Measurements from ENCODE around the gene TWSG1. TPM values are rescaled to one million over a fixed set of nuclear protein-coding genes. Genes with fewer than 3 reads are reported as not detected.

TWSG1 gene
- total RNA-seq, 2 donors from 2014 or later = 30.7 to 31.4 TPM

DNA sequence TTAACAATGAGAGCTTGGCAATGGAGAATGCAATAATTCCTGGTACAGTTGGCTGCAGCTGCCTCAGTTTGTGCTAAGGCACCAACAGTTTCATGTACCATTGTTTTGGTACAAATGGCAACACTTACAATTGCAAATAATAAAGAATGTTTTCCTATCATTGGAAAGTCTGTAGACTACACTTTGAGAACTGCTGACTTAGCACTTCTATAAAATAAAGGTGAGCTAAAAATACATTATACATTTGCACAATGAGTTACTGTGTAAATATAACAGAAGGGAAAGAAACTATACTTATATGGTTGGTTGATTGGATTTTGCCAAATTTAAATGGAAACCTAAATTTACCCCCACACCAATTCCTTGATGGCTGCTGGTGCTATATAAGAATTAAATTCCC lies 44.9 kb upstream of the TWSG1 start:
- no peak overlapping the region for H3K9ac ChIP-seq (ENCODE audit: extremely low read depth, low read length, poor library complexity, severe bottlenecking)
- no peak overlapping the region for H3K27ac Mint-ChIP-seq
- no peaks in the 10 kb centered on the region for H3K36me3 ChIP-seq (ENCODE audit: control insufficient read depth, insufficient read depth, low read length)
- H3K9me3 Mint-ChIP-seq = peaks cover 50% of the 10 kb centered on the region
- H3K36me3 Mint-ChIP-seq (ENCODE audit: low read depth) = peaks cover 11% of the 10 kb centered on the region
- DNase-seq = no peak
- H3K4me3 Mint-ChIP-seq = no peak overlapping the region
- H3K4me1 Mint-ChIP-seq = no peaks in the 10 kb centered on the region
- no peak overlapping the region for H3K27ac ChIP-seq (ENCODE audit: low read depth, low read length)
- H3K4me1 ChIP-seq (ENCODE audit: control insufficient read depth, insufficient read depth, low read length) = no peaks in the 10 kb centered on the region
- TF ChIP-seq, protein P1, sequence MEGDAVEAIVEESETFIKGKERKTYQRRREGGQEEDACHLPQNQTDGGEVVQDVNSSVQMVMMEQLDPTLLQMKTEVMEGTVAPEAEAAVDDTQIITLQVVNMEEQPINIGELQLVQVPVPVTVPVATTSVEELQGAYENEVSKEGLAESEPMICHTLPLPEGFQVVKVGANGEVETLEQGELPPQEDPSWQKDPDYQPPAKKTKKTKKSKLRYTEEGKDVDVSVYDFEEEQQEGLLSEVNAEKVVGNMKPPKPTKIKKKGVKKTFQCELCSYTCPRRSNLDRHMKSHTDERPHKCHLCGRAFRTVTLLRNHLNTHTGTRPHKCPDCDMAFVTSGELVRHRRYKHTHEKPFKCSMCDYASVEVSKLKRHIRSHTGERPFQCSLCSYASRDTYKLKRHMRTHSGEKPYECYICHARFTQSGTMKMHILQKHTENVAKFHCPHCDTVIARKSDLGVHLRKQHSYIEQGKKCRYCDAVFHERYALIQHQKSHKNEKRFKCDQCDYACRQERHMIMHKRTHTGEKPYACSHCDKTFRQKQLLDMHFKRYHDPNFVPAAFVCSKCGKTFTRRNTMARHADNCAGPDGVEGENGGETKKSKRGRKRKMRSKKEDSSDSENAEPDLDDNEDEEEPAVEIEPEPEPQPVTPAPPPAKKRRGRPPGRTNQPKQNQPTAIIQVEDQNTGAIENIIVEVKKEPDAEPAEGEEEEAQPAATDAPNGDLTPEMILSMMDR (conservative IDR thresholded peaks at IDR 0.05) = no peak
- H3K27me3 Mint-ChIP-seq (ENCODE audit: insufficient read depth) = no peaks in the 10 kb centered on the region
- peaks cover 14% of the 10 kb centered on the region for H3K9me3 ChIP-seq (ENCODE audit: control insufficient read depth, low read length)
- no peaks in the 10 kb centered on the region for H3K27me3 ChIP-seq (ENCODE audit: control insufficient read depth, insufficient read depth, low read length, poor library complexity, severe bottlenecking)
- no peak overlapping the region for H3K4me3 ChIP-seq (ENCODE audit: low read length)

DNA sequence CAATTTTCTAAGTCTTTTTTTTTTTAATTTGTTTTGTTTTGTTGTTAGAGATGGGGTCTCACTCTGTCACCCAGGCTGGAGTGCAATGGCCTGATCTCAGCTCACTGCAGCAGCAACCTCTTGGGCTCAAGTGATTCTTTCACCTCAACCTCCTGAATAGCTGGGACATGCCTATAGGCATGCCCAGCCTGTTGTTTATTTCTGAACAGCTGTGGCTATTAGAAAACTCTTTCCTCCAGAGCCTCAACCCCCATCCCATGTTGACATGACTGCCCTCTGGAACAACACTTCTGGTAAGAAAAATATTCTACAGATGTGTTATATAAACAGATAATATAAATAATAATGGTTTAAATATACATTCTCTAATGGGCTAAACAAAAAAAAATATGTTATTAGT lies 44.4 kb upstream of the TWSG1 start:
- no peaks in the 10 kb centered on the region for H3K27me3 Mint-ChIP-seq (ENCODE audit: insufficient read depth)
- TF ChIP-seq, protein P1 (conservative IDR thresholded peaks at IDR 0.05) = no peak
- H3K36me3 Mint-ChIP-seq (ENCODE audit: low read depth) = peaks cover 11% of the 10 kb centered on the region
- no peak overlapping the region for H3K4me3 Mint-ChIP-seq
- no peaks in the 10 kb centered on the region for H3K27me3 ChIP-seq (ENCODE audit: control insufficient read depth, insufficient read depth, low read length, poor library complexity, severe bottlenecking)
- peaks cover 54% of the 10 kb centered on the region for H3K9me3 Mint-ChIP-seq
- no peak overlapping the region for H3K4me3 ChIP-seq (ENCODE audit: low read length)
- no peaks in the 10 kb centered on the region for H3K36me3 ChIP-seq (ENCODE audit: control insufficient read depth, insufficient read depth, low read length)
- H3K27ac ChIP-seq (ENCODE audit: low read depth, low read length) = no peak overlapping the region
- H3K4me1 ChIP-seq (ENCODE audit: control insufficient read depth, insufficient read depth, low read length) = no peaks in the 10 kb centered on the region
- H3K4me1 Mint-ChIP-seq = no peaks in the 10 kb centered on the region
- no peak for DNase-seq
- peaks cover 18% of the 10 kb centered on the region for H3K9me3 ChIP-seq (ENCODE audit: control insufficient read depth, low read length)
- no peak overlapping the region for H3K27ac Mint-ChIP-seq
- no peak overlapping the region for H3K9ac ChIP-seq (ENCODE audit: extremely low read depth, low read length, poor library complexity, severe bottlenecking)

DNA sequence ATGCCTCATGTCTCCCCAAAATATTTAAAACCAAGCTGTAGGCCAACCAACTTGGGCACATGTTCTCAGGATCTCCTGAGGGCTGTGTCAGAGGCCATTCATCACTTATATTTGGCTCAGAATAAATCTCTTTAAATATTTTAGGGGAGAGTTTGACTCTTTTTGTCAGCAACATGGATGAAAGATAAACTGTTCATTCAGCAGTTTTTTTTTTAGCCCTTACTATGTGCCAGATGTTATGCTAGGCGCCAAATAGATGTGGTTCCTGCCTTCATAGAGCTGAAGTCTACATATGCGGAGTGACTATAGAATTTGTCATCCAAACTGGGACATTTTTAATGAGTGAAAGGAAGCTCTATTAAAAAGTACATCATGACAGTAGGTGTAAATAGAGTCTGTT lies 42.5 kb upstream of the TWSG1 start:
- H3K4me1 Mint-ChIP-seq = no peaks in the 10 kb centered on the region
- WGBS, 2 experiments (ENCODE audit: insufficient coverage in 1 of 2, insufficient read length in 1 of 2) = 94 to 100% methylated on average over 2 of the region's 2 CpGs
- no peaks in the 10 kb centered on the region for H3K27me3 Mint-ChIP-seq (ENCODE audit: insufficient read depth)
- peaks cover 23% of the 10 kb centered on the region for H3K9me3 ChIP-seq (ENCODE audit: control insufficient read depth, low read length)
- DNase-seq = no peak
- H3K4me1 ChIP-seq (ENCODE audit: control insufficient read depth, insufficient read depth, low read length) = no peaks in the 10 kb centered on the region
- H3K27ac Mint-ChIP-seq = no peak overlapping the region
- H3K4me3 ChIP-seq (ENCODE audit: low read length) = no peak overlapping the region
- peaks cover 61% of the 10 kb centered on the region for H3K9me3 Mint-ChIP-seq
- no peak overlapping the region for H3K27ac ChIP-seq (ENCODE audit: low read depth, low read length)
- no peaks in the 10 kb centered on the region for H3K36me3 ChIP-seq (ENCODE audit: control insufficient read depth, insufficient read depth, low read length)
- no peak overlapping the region for H3K9ac ChIP-seq (ENCODE audit: extremely low read depth, low read length, poor library complexity, severe bottlenecking)
- no peak overlapping the region for H3K4me3 Mint-ChIP-seq
- H3K27me3 ChIP-seq (ENCODE audit: control insufficient read depth, insufficient read depth, low read length, poor library complexity, severe bottlenecking) = no peaks in the 10 kb centered on the region
- TF ChIP-seq, protein P1 (conservative IDR thresholded peaks at IDR 0.05) = no peak
- H3K36me3 Mint-ChIP-seq (ENCODE audit: low read depth) = peaks cover 5% of the 10 kb centered on the region

All from endodermal cell (in vitro differentiated cells).